ENCODE results near the gene HOXA3.
A peak's percentile ranks its signal among the peaks of the same experiment; 100 is the strongest.

HOXA3 gene

DNA sequence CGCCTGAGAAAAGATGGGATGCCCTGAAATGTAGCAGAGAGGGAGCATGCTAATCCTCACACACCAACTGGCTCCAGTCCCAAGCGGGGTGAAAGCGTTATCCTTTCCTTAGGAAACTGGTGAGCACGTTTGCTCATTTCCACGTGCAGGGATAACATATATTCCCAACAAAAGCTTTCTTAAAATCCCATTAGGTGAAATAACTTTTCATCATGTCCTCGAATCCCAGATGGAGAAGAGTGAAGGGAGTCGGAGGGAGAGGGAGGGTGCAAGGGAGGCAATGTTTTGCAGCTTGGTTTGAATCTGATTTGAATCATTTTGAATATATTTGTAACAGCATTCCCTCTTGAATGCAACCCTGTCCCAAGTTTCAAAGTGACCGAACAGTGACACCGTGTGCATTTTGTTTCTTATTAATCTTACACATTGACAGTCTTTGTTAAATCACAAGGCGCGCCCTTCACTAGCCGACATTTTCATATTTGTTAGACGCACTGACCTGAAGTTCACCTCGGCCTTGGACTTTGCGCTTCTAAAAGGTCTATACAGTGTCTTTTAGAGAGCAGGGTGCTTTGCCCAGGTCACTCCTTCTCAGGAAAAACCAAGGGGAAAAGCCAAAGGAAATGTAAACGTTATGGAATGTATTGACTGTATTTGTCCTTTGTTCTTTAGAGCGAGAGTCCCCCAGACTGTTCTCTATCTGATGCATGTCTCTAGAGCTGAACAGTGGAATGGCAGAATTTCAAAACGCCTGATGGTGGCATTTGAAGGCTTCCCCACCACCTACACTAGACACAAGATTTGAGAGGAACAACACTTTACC is 18.8 kb downstream of the HOXA3 start:
- H3K9ac ChIP-seq (ENCODE audit: low read depth in 1 of 2, low read length in 2 of 2), result no peak overlapping the region

DNA sequence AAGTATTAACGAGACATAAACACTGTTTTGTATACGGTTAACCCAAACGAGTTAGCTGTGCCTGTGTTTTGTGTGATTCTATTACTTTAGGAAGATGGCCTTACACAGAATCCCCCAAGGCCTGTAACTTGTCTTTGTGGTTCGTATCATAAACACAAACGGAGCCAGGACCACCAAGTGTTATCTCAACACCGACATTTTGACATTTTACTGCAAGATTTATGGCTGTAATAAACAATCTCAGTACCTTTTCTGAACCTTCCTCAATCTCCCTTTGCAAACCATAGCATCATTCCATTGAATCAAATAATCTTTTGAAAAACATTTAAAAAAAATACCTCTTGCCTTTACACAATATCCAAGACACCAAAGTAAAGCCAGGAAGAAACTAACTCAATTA is 19.4 kb downstream of the HOXA3 start:
- H3K4me3 ChIP-seq (ENCODE audit: low read depth in 1 of 2, low read length in 2 of 2), result no peak overlapping the region
- H3K36me3 ChIP-seq (ENCODE audit: control insufficient read depth in 1 of 2, insufficient read depth in 2 of 2, low read length in 2 of 2), result no peaks in the 10 kb centered on the region
- peaks cover 23 to 47% of the 10 kb centered on the region in 2 donors for H3K4me1 ChIP-seq (ENCODE audit: control insufficient read depth in 1 of 2, insufficient read depth in 2 of 2, low read length in 2 of 2)
- H3K27me3 ChIP-seq (ENCODE audit: control insufficient read depth in 1 of 2, insufficient read depth in 2 of 2, low read length in 2 of 2), result peaks cover 17 to 25% of the 10 kb centered on the region in 2 donors
- no peaks in the 10 kb centered on the region for H3K9me3 ChIP-seq (ENCODE audit: control insufficient read depth in 1 of 2, low read length in 2 of 2)
- no peak overlapping the region for H3K27ac ChIP-seq (ENCODE audit: low read depth, low read length)
- no peak overlapping the region for H3K9ac ChIP-seq (ENCODE audit: low read depth in 1 of 2, low read length in 2 of 2)

More for the DNA sequence above, 18.8 kb downstream of the HOXA3 start:
- H3K4me3 ChIP-seq (ENCODE audit: low read depth in 1 of 2, low read length in 2 of 2), result no peak overlapping the region
- peaks cover 23 to 44% of the 10 kb centered on the region in 2 donors for H3K4me1 ChIP-seq (ENCODE audit: control insufficient read depth in 1 of 2, insufficient read depth in 2 of 2, low read length in 2 of 2)
- H3K36me3 ChIP-seq (ENCODE audit: control insufficient read depth in 1 of 2, insufficient read depth in 2 of 2, low read length in 2 of 2), result no peaks in the 10 kb centered on the region
- H3K27ac ChIP-seq (ENCODE audit: low read depth, low read length), result peak overlapping the region; percentile 11
- peaks cover 17 to 25% of the 10 kb centered on the region in 2 donors for H3K27me3 ChIP-seq (ENCODE audit: control insufficient read depth in 1 of 2, insufficient read depth in 2 of 2, low read length in 2 of 2)
- no peaks in the 10 kb centered on the region for H3K9me3 ChIP-seq (ENCODE audit: control insufficient read depth in 1 of 2, low read length in 2 of 2)

DNA sequence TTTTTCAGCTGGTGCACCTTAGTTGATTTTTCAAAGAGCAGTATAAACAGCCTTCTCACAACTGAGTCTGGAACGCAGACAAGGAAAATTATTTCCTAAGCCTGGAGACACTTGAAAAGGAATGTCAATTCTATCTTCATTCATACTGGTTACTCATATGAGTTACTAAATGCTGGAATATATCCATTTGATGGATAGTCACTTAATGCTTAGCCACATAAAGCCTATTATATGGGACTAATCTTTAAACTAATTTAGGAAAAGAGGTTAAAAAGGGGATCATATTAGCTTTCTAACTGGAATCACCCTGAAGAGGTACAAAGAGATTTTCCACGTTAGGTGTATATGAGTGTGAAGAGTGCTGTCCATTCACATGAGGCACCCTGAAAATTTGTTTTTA is 20.2 kb downstream of the HOXA3 start:
- Histone ChIP-seq H3K36me3 (ENCODE audit: control insufficient read depth in 1 of 2, insufficient read depth in 2 of 2, low read length in 2 of 2) (no peaks in the 10 kb centered on the region), H3K27ac (ENCODE audit: low read depth, low read length) (no peak overlapping the region), H3K27me3 (ENCODE audit: control insufficient read depth in 1 of 2, insufficient read depth in 2 of 2, low read length in 2 of 2) (peaks cover 17 to 25% of the 10 kb centered on the region in 2 donors), H3K4me1 (ENCODE audit: control insufficient read depth in 1 of 2, insufficient read depth in 2 of 2, low read length in 2 of 2) (peaks cover 24 to 52% of the 10 kb centered on the region in 2 donors), H3K9ac (ENCODE audit: low read depth in 1 of 2, low read length in 2 of 2) (no peak overlapping the region), H3K4me3 (ENCODE audit: low read depth in 1 of 2, low read length in 2 of 2) (no peak overlapping the region), H3K9me3 (ENCODE audit: control insufficient read depth in 1 of 2, low read length in 2 of 2) (no peaks in the 10 kb centered on the region)

DNA sequence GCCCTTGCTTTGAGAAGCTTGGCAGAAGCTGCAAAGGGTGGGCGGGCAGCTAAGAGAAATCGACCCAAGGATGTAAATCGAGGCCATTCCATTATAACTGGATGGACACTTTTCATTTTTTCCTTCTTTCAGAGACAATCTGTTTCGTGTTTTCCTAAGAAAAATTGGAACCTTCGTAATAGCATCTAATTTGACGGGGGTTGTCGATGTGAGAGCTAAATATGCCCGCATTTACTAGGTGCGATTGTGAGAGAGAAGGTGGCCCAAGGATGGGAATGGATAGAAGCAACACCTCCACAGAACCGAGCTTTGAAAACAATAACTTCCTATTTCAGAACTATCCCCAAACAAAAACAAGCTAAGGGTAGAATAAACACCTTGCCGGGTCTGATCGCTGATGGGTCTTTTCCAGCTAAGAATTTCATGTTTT is 21.0 kb downstream of the HOXA3 start:
- H3K9ac ChIP-seq (ENCODE audit: low read depth in 1 of 2, low read length in 2 of 2), result peak overlapping the region; percentile 55 to 72
- peak overlapping the region; percentile 92 for H3K27ac ChIP-seq (ENCODE audit: low read depth, low read length)

DNA sequence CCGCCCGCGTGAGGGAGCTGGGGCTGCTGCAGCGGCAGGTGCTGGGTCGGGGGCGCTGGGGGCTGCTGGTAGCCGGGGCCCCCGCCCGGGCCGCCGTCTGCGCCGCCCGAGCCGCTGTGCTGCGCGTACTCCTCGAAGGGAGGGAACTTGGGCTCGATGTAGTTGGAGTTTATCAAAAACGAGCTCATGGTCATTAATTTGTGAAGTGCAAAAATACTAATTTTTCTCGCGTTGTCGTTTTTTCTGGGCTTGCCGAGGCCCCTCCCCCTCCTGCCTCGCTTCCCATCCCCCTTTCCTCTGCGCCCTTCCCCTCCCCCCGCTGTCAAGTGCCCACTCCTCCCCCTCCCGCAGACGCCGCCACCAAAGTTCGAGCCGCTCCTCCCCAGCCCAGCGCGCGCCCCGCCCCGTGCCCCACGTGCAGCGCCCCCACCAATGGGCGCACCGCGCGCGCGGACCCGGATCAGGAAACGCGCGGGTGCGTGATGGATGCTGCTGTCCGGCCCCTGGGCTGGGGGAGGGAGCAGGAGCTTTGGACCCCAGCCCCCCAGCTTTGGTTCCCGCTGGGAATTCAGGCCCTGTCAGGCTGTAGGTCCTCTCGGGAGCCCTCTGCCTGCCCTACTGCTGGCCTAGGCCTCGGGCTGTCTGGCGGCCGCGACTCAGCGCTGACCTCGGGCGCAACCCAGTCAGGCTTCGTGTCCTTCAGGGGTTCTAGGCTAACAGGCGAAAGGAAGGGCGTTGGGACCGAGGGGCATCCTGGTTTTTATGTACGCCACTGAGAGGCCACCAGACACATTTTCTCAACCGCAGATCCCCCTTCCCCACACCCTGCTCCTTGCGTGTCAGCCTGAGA is 21.6 kb downstream of the HOXA3 start, which contains the start of gene HOXA4:
Gene HOXA4, minus strand, starts transcription at position 218 of the 850 bp plus-strand sequence. Its CDS starts 24 bp downstream, at position 194.
- H3K27ac ChIP-seq (ENCODE audit: low read depth, low read length), result peak within 1 kb of the TSS; percentile 92
- peak within 1 kb of the TSS; percentile 55 to 72 for H3K9ac ChIP-seq (ENCODE audit: low read depth in 1 of 2, low read length in 2 of 2)
- peak within 1 kb of the TSS; percentile 77 to 84 for H3K4me3 ChIP-seq (ENCODE audit: low read depth in 1 of 2, low read length in 2 of 2)
- H3K27me3 ChIP-seq (ENCODE audit: control insufficient read depth in 1 of 2, insufficient read depth in 2 of 2, low read length in 2 of 2), result peaks cover 14 to 25% of the 10 kb centered on the region in 2 donors
- peaks cover 23 to 48% of the 10 kb centered on the region in 2 donors for H3K4me1 ChIP-seq (ENCODE audit: control insufficient read depth in 1 of 2, insufficient read depth in 2 of 2, low read length in 2 of 2)
- no peaks in the 10 kb centered on the region for H3K9me3 ChIP-seq (ENCODE audit: control insufficient read depth in 1 of 2, low read length in 2 of 2)
- no peaks in the 10 kb centered on the region for H3K36me3 ChIP-seq (ENCODE audit: control insufficient read depth in 1 of 2, insufficient read depth in 2 of 2, low read length in 2 of 2)

More for the DNA sequence above, 21.0 kb downstream of the HOXA3 start:
- peak overlapping the region; percentile 77 to 84 for H3K4me3 ChIP-seq (ENCODE audit: low read depth in 1 of 2, low read length in 2 of 2)
- no peaks in the 10 kb centered on the region for H3K9me3 ChIP-seq (ENCODE audit: control insufficient read depth in 1 of 2, low read length in 2 of 2)
- H3K36me3 ChIP-seq (ENCODE audit: control insufficient read depth in 1 of 2, insufficient read depth in 2 of 2, low read length in 2 of 2), result no peaks in the 10 kb centered on the region
- H3K27me3 ChIP-seq (ENCODE audit: control insufficient read depth in 1 of 2, insufficient read depth in 2 of 2, low read length in 2 of 2), result peaks cover 14 to 25% of the 10 kb centered on the region in 2 donors
- H3K4me1 ChIP-seq (ENCODE audit: control insufficient read depth in 1 of 2, insufficient read depth in 2 of 2, low read length in 2 of 2), result peaks cover 27 to 51% of the 10 kb centered on the region in 2 donors

DNA sequence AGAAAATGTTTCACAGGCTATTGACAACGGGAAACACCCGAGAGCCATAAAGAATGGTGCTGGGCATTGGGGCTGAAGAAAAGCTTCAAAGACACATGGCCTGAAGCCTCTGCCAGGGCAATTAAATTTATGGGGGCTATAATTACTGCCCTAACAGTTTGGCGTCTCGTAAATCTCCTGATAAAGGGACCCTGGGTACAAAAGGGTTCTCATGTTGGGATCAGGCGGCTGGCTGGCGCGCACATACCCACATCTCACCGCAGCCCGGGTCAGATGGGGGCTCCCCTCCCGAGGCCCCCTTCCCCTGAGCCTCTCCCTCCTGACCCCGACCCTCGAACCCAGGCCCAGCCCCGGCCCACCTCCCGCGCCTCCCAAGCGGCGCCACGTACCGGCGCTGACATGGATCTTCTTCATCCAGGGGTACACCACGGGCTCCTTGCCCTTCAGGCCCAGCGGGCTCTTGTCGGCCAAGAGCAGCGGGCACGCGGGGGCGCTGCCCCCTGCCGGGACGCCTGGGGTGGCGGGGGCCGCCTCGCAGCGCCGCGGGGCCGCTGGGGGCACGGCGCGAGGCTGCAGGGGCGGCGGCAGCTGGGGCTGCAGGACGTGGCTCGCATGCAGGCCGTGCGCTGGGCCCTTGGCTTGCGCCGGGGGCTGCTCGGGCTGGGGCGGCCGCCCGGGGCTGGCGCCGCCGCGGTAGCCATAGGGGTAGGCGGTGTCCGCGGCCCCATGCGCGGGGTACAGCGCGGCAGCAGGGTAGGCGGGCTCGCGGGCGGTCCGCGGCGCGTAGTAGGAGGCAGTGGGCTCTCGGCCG is 22.4 kb downstream of the HOXA3 start:
- peak overlapping the region; percentile 63 for H3K27ac ChIP-seq (ENCODE audit: low read depth, low read length)
- H3K9me3 ChIP-seq (ENCODE audit: control insufficient read depth in 1 of 2, low read length in 2 of 2), result no peaks in the 10 kb centered on the region
- peak overlapping the region; percentile 61 to 84 for H3K4me3 ChIP-seq (ENCODE audit: low read depth in 1 of 2, low read length in 2 of 2)
- peaks cover 15 to 47% of the 10 kb centered on the region in 2 donors for H3K4me1 ChIP-seq (ENCODE audit: control insufficient read depth in 1 of 2, insufficient read depth in 2 of 2, low read length in 2 of 2)
- H3K27me3 ChIP-seq (ENCODE audit: control insufficient read depth in 1 of 2, insufficient read depth in 2 of 2, low read length in 2 of 2), result peaks cover 14 to 20% of the 10 kb centered on the region in 2 donors
- peak overlapping the region; percentile 40 to 53 for H3K9ac ChIP-seq (ENCODE audit: low read depth in 1 of 2, low read length in 2 of 2)
- H3K36me3 ChIP-seq (ENCODE audit: control insufficient read depth in 1 of 2, insufficient read depth in 2 of 2, low read length in 2 of 2), result no peaks in the 10 kb centered on the region

DNA sequence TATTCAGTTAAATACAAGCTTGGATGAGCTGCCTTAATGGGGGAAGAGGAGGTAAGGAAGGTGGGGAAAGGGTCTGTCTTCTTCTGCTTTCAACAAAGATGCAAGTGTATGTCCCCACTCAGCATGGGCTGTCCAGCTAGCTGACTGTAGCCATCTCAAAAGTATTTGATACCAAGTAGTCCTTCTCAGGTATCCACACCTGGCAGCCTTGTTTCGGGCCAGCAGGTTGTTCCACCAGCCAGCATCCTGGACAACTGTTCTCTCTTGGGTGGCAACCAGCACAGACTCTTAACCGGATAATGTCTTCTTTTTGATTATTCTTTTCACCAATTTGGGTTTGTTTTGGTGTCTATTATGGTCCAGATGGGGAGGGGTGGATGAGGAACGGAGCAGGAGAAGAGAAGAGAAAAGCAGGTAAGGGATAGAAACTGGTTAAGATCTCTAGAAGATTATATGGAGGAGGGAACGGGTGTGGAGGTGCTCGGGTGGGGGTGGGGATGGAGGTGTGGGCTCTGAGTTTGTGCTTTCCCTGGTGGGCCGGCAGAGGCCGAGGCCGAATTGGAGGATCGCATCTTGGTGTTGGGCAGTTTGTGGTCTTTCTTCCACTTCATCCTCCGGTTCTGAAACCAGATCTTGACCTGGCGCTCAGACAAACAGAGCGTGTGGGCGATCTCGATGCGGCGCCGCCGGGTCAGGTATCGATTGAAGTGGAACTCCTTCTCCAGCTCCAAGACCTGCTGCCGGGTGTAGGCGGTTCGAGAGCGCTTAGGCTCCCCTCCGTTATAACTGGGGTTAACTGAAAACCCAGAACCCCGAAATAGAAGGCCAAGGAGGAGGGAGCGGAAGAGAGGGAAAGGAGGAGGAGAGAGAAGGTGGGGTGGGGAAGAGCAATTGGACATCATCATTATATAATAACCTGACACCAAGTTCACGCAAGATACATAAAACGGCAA is 23.3 kb downstream of the HOXA3 start:
- Histone ChIP-seq H3K9ac (ENCODE audit: low read depth in 1 of 2, low read length in 2 of 2) (peak overlapping the region; percentile 40 to 53), H3K9me3 (ENCODE audit: control insufficient read depth in 1 of 2, low read length in 2 of 2) (no peaks in the 10 kb centered on the region), H3K27me3 (ENCODE audit: control insufficient read depth in 1 of 2, insufficient read depth in 2 of 2, low read length in 2 of 2) (peaks cover 12% of the 10 kb centered on the region in 2 donors), H3K4me3 (ENCODE audit: low read depth in 1 of 2, low read length in 2 of 2) (peak overlapping the region; percentile 55 to 65), H3K4me1 (ENCODE audit: control insufficient read depth in 1 of 2, insufficient read depth in 2 of 2, low read length in 2 of 2) (peaks cover 22 to 44% of the 10 kb centered on the region in 2 donors), H3K36me3 (ENCODE audit: control insufficient read depth in 1 of 2, insufficient read depth in 2 of 2, low read length in 2 of 2) (no peaks in the 10 kb centered on the region), H3K27ac (ENCODE audit: low read depth, low read length) (no peak overlapping the region)

DNA sequence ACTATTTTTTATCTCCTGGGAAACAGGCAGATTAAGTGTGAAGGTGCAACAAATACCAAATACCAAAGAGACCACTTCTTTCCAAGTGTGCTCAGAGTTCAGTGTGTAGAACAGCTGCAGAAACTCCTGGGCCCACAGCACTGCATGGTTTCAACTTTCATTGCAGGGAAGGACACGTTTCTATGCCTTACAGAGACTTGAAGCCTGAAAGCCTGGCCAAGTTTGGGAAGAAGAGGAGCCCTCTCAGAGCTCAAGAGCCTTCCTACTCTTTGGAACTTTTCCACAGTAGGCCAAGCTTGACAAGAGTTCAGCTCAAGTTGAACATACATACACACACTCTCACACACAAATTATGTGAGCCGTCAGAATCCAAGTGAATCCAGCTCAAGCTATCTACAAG is 24.3 kb downstream of the HOXA3 start:
- peaks cover 31 to 43% of the 10 kb centered on the region in 2 donors for H3K4me1 ChIP-seq (ENCODE audit: control insufficient read depth in 1 of 2, insufficient read depth in 2 of 2, low read length in 2 of 2)
- H3K27me3 ChIP-seq (ENCODE audit: control insufficient read depth in 1 of 2, insufficient read depth in 2 of 2, low read length in 2 of 2), result peaks cover 6% of the 10 kb centered on the region in 2 donors

More for the DNA sequence above, 24.3 kb downstream of the HOXA3 start:
- Histone ChIP-seq H3K9me3 (ENCODE audit: control insufficient read depth in 1 of 2, low read length in 2 of 2) (no peaks in the 10 kb centered on the region), H3K4me3 (ENCODE audit: low read depth in 1 of 2, low read length in 2 of 2) (no peak overlapping the region), H3K27ac (ENCODE audit: low read depth, low read length) (no peak overlapping the region), H3K36me3 (ENCODE audit: control insufficient read depth in 1 of 2, insufficient read depth in 2 of 2, low read length in 2 of 2) (no peaks in the 10 kb centered on the region), H3K9ac (ENCODE audit: low read depth in 1 of 2, low read length in 2 of 2) (no peak overlapping the region)

Data from duodenal mucosa (tissue), 2 donors.